HUDEP-2 (cell line): ENCODE measurements around the gene CBX8.
A peak's percentile ranks its signal among the peaks of the same experiment; 100 is the strongest.
"Not testable (repeated sequence)": the region's sequence is repeated elsewhere in the genome, so short reads cannot be mapped to it uniquely, and the experiment has no call there.

Experiments
- DNase-seq, 76 experiments: peaks; one replicate each; lab custom pipeline; 2025; ENCODE audit not compliant: unreplicated experiment in 76 of 76; lab: John Stamatoyannopoulos, UW

The CBX8 gene

GRCh38 chr17:79783891-79784290 is 13.0 kb downstream of the CBX8 start:
- no peak for DNase-seq

- DNase-seq = no peak
These were observed 14.9 kb downstream of the CBX8 start for GRCh38 chr17:79781736-79782575.

- no peak for DNase-seq
These were observed 15.7 kb downstream of the CBX8 start for GRCh38 chr17:79781012-79781650.

GRCh38 chr17:79779661-79780365 is 17.1 kb downstream of the CBX8 start:
- no peak for DNase-seq

GRCh38 chr17:79779084-79779529 is 17.8 kb downstream of the CBX8 start:
- DNase-seq = no peak

- DNase-seq = peak in 7 of 76 experiments; percentile 11 to 20 (median 15)
These were observed 18.3 kb downstream of the CBX8 start for GRCh38 chr17:79778504-79779083.

- peak in 67 of 76 experiments; percentile 19 to 88 (median 70) for DNase-seq
These were observed 18.9 kb downstream of the CBX8 start, which contains the start of gene CBX2 for GRCh38 chr17:79777894-79778503. TSS of gene CBX2 (plus strand) at chr17:79778148. CDS start at chr17:79778236, 88 bp downstream.

GRCh38 chr17:79777120-79777893 is 19.6 kb downstream of the CBX8 start:
- DNase-seq = peak in 65 of 76 experiments; percentile 19 to 87 (median 63)

- no peak for DNase-seq
These were observed 20.3 kb downstream of the CBX8 start for GRCh38 chr17:79776376-79777119.

- no peak for DNase-seq
These were observed 21.2 kb downstream of the CBX8 start for GRCh38 chr17:79775632-79776031.

- no peak for DNase-seq
These were observed 22.3 kb downstream of the CBX8 start for GRCh38 chr17:79774561-79774975.

- DNase-seq = not testable (repeated sequence)
These were observed 24.2 kb downstream of the CBX8 start for GRCh38 chr17:79772726-79773125.

GRCh38 chr17:79771276-79771675 is 25.6 kb downstream of the CBX8 start:
- DNase-seq = no peak

- no peak for DNase-seq
These were observed 27.0 kb downstream of the CBX8 start for GRCh38 chr17:79769570-79770506.

GRCh38 chr17:79765708-79766107 is 31.2 kb downstream of the CBX8 start:
- DNase-seq = no peak

- DNase-seq = no peak
These were observed 34.8 kb downstream of the CBX8 start for GRCh38 chr17:79761894-79762589.

GRCh38 chr17:79760197-79760906 is 36.5 kb downstream of the CBX8 start:
- no peak for DNase-seq
